NB4 (cell line): ENCODE data around the gene RNF11.

ENCODE experiments used
- CTCF ChIP-seq: IDR thresholded peaks from one replicate; pipeline ENCODE4 v1.5.1; 2012; ENCODE audit warnings: low read depth, low read length
- TF ChIP-seq, protein P1 (sequence below): IDR thresholded peaks from 2 replicates; pipeline ENCODE4 v1.6.1; 2011; ENCODE audit warnings: low read depth, low read length

- TF ChIP-seq CTCF = no peak
- TF ChIP-seq, protein P1, sequence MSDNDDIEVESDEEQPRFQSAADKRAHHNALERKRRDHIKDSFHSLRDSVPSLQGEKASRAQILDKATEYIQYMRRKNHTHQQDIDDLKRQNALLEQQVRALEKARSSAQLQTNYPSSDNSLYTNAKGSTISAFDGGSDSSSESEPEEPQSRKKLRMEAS = no peak
These were observed 86.5 kb downstream of the RNF11 start for GRCh38 chr1:51322417-51323101.
